Ovary (tissue), 9 donors: Measurements from ENCODE around the gene HECTD4. TPM values are rescaled to one million over a fixed set of nuclear protein-coding genes. Genes with fewer than 3 reads are reported as not detected.

Experiments
- DNase-seq, 5 donors: peaks; one replicate each; pipeline ENCODE4 v3.0.0-alpha.2; 2019 to 2020
- H3K27ac ChIP-seq, 2 donors: fragments of 200-600 bp; one replicate each; pipeline versions ENCODE4 v1.5.1 to v1.8.0; 2019 to 2022
- H3K27me3 ChIP-seq: fragments of 200-600 bp; one replicate; pipeline ENCODE4 v1.8.0; 2022
- H3K36me3 ChIP-seq: fragments of 200-600 bp; sonication (generic); one replicate; pipeline ENCODE4 v1.5.1; 2019
- H3K4me1 ChIP-seq: one replicate; pipeline ENCODE4 v1.8.1; 2013; ENCODE audit warnings: mild to moderate bottlenecking, moderate library complexity; ENCODE audit not compliant: insufficient read depth
- H3K4me3 ChIP-seq: fragments of 200-600 bp; sonication (generic); one replicate; pipeline ENCODE4 v1.5.1; 2017
- H3K9me3 ChIP-seq, 2 donors: fragments of 200-600 bp in 1 of 2; sonication (generic) in 1 of 2; one replicate each; pipeline versions ENCODE4 v1.5.1 to v1.8.1; 2013 to 2019; ENCODE audit warnings: mild to moderate bottlenecking in 1 of 2, moderate library complexity in 1 of 2
- CTCF ChIP-seq, 3 donors: fragments of 450-650 bp in 2 of 3; fragments of 200-600 bp in 1 of 3; IDR thresholded peaks; one replicate each; pipeline versions ENCODE4 v1.5.1 to v1.8.0; 2016 to 2022; ENCODE audit warnings: antibody characterized with exemption in 3 of 3, mild to moderate bottlenecking in 1 of 3
- EP300 ChIP-seq: sonication (generic); formaldehyde crosslinking; IDR thresholded peaks from one replicate; pipeline ENCODE4 v1.6.1; 2017; ENCODE audit warnings: antibody characterized with exemption
- POLR2A ChIP-seq: fragments of 450-650 bp; IDR thresholded peaks from one replicate; pipeline ENCODE4 v1.6.1; 2017; ENCODE audit warnings: antibody characterized with exemption, mild to moderate bottlenecking, moderate library complexity
- WGBS, 3 donors: extraction: QIAGEN DNeasy Blood & Tissue Kit in 1 of 3; methylation state at CpG; one replicate each; pipeline versions ENCODE4 v1.1.5 to v1.1.7; 2013 to 2017; 5-methylcytosine and 5-hydroxymethylcytosine counted together
- intact Hi-C, 4 donors: fragments of 100-400 bp; cut with DNase I; formaldehyde crosslinking; loops; one replicate each; pipeline versions ENCODE4 v1.11.0 to v1.15.1; 2022 to 2023
- polyA plus RNA-seq, 2 donors: library from polyadenylated mRNA; stranded (reverse); fragments of 200-250 nt in 1 of 2; fragments of 350-450 nt in 1 of 2; fragmentation: Illumina TruSeq in 1 of 2; extraction: RNeasy Lipid Tissue Mini Kit (QIAGEN cat#74804) in 1 of 2; gene quantifications; one replicate each; pipeline ENCODE4 v1.2.3, GENCODE V29; 2013 to 2014
- total RNA-seq, 7 donors: library from RNA; depleted of rRNA in 2 of 7; stranded (reverse); fragments of >200 nt in 2 of 7; fragmentation: NEBNext Ultra II Directional in 3 of 7; extraction: Animal tissue kit (Norgen Biotek cat#: 25700) in 3 of 7; gene quantifications; one replicate each; pipeline versions ENCODE4 v1.1.0 to v1.2.4, GENCODE V29; 2016 to 2023
- donor health status: DM: no; HTN: no; CAD: no; lungs with moderate emphysema.
- donor health status: DM: no; HTN: no; CAD: no.
- donor health status: Bipolar disorder and iron deficiency.
- donor health status: DM: yes; HTN: yes; CAD: no.
- donor health status: DM: no; HTN: no; CAD: no.
- donor health status: DM: yes; HTN: yes; CAD: no.

The HECTD4 gene
- total and polyA plus RNA-seq, 9 donors = 12.3 to 47.3 (median 34.9) TPM

DNA sequence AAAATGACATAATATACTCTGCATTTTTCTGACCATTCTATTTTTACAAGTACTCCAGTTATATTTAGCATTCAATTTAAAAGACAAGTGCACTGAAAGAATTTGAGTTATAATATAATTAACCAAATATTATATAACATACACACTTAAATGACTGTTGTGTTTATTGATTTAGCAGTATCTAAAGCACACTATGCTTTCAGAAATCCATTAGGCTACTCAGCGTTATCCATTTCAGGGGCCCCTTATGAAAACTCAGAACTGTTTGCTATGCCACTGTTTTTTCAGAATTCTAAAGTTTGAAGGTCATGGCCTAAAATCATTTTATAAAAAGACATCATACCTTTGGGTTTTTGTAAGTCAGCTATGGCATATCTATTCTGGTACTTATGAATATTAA, 57.1 kb downstream of the HECTD4 start:
- no peaks in the 10 kb centered on the region for H3K9me3 ChIP-seq
- H3K27ac ChIP-seq = no peak overlapping the region
- no peaks in the 10 kb centered on the region for H3K36me3 ChIP-seq
- no peaks in the 10 kb centered on the region for H3K27me3 ChIP-seq
- H3K4me1 ChIP-seq = peaks cover 4% of the 10 kb centered on the region
- intact Hi-C loops = no loop called here
- TF ChIP-seq POLR2A = no peak
- TF ChIP-seq EP300 = no peak
- TF ChIP-seq CTCF (IDR thresholded peaks at IDR 0.05) = no peak
- DNase-seq = no peak
- WGBS, 3 donors = 84 to 91% (median 88%) methylated on average over 1 of the region's 1 CpG
- no peak overlapping the region for H3K4me3 ChIP-seq

DNA sequence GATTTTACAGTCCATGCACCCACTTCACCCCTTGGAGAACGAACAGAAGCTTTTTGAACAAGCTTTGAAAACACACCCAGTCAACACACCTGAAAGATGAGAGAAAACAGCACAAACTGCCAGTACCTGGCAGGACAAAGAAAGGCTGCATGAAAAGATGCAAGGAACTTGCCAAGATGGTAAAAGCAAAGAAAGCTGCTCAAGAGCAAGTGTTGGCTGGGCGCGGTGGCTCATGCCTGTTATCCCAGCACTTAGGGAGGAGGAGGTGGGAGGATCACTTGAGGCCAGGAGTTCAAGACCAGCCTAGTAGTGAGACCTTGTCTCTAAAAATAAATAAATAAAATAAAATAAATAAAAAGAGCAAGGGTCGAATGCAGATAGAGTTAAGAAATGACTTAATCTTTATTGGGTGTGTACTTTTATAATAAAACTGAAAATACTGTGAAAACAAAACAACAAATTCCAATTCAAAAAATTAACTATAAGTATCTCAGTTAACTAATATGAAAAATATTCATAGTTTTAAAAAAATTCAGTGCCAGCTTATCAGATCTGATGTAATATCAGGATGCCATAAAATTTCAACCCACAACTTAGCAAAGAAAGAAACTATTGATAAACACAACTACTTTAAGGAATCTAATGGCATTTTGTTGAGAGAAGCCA, 59.2 kb downstream of the HECTD4 start:
- no peak overlapping the region for H3K27ac ChIP-seq
- 77 to 79% (median 78%) methylated on average over 4 of the region's 4 CpGs for WGBS, 3 donors
- TF ChIP-seq POLR2A = no peak
- TF ChIP-seq CTCF (IDR thresholded peaks at IDR 0.05) = no peak

DNA sequence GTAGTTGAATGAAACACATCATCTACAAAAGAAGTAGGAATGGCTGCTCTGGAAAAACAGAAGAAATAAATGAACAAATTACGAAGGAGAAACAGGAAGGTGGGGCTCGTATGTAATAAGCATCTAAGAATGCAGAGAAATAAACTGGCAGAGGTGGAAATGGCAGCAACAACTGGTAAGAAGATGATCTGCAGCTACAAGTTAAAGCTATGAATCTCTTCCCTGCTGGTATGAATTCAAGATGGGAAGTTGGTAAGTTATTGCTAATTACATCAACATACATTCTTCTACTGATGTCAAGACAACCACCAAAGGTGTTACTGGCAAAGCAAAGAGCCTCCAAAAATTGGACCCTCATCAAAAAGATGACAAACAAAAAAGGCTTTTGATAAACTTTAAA, 59.8 kb downstream of the HECTD4 start:
- 60 to 77% (median 73%) methylated on average over 2 of the region's 2 CpGs for WGBS, 3 donors
- Histone ChIP-seq H3K36me3 (no peaks in the 10 kb centered on the region), H3K27ac (no peak overlapping the region), H3K9me3 (no peaks in the 10 kb centered on the region), H3K4me1 (peaks cover 4% of the 10 kb centered on the region), H3K4me3 (no peak overlapping the region), H3K27me3 (no peaks in the 10 kb centered on the region)
- no peak for TF ChIP-seq EP300
- no peak for TF ChIP-seq CTCF (IDR thresholded peaks at IDR 0.05)
- TF ChIP-seq POLR2A = no peak
- no peak for DNase-seq
- intact Hi-C loops = no loop called here

More for the DNA sequence above, 59.2 kb downstream of the HECTD4 start:
- H3K4me1 ChIP-seq = peaks cover 4% of the 10 kb centered on the region
- intact Hi-C loops = no loop called here
- H3K9me3 ChIP-seq = no peaks in the 10 kb centered on the region
- no peaks in the 10 kb centered on the region for H3K27me3 ChIP-seq
- H3K4me3 ChIP-seq = no peak overlapping the region
- no peaks in the 10 kb centered on the region for H3K36me3 ChIP-seq
- DNase-seq = no peak

GRCh38 chr12:112321245-112321644, 61.0 kb downstream of the HECTD4 start:
- Histone ChIP-seq H3K36me3 (no peaks in the 10 kb centered on the region), H3K9me3 (no peaks in the 10 kb centered on the region), H3K27ac (no peak overlapping the region), H3K4me1 (peaks cover 4% of the 10 kb centered on the region), H3K27me3 (no peaks in the 10 kb centered on the region), H3K4me3 (no peak overlapping the region)
- intact Hi-C loops = no loop called here
- DNase-seq = no peak
- TF ChIP-seq CTCF (IDR thresholded peaks at IDR 0.05) (no peak), POLR2A (no peak), EP300 (no peak)
